Cardiac muscle cell (in vitro differentiated cells and primary cell): Measurements from ENCODE around the gene TMEM131. TPM values are rescaled to one million over a fixed set of nuclear protein-coding genes. Genes with fewer than 3 reads are reported as not detected.

Experiments
- DNase-seq, 2 donors: peaks; one replicate each; pipeline versions ENCODE4 v3.0.0 to v3.0.0-alpha.2; 2010 to 2017; ENCODE audit warnings: low read depth in 1 of 2, low spot score in 1 of 2
- H3K27ac ChIP-seq: fragments of 200-600 bp; sonication (generic); 2 replicates; pipeline ENCODE4 v1.5.1; 2016
- H3K27me3 ChIP-seq: fragments of 200-600 bp; sonication (generic); 2 replicates; pipeline ENCODE4 v1.6.0; 2016; ENCODE audit warnings: control low read depth
- H3K36me3 ChIP-seq: fragments of 200-600 bp; sonication (generic); 2 replicates; pipeline ENCODE4 v1.5.1; 2016; ENCODE audit warnings: control low read depth
- H3K4me1 ChIP-seq: fragments of 200-600 bp; sonication (generic); 2 replicates; pipeline ENCODE4 v1.8.1; 2017; ENCODE audit warnings: low read depth, mild to moderate bottlenecking, mixed run types
- H3K4me3 ChIP-seq: fragments of 200-600 bp; sonication (generic); 2 replicates; pipeline ENCODE4 v1.5.1; 2016; ENCODE audit warnings: mild to moderate bottlenecking
- H3K9me3 ChIP-seq: fragments of 200-600 bp; sonication (generic); 2 replicates; pipeline ENCODE4 v1.5.1; 2017; ENCODE audit warnings: low read depth, mild to moderate bottlenecking, control low read depth
- CTCF ChIP-seq: IDR thresholded peaks from 2 replicates; pipeline ENCODE4 v1.5.1; 2012; ENCODE audit warnings: low read depth, mild to moderate bottlenecking, low read length
- polyA plus RNA-seq: library from polyadenylated mRNA; unstranded; fragments of >200 nt; fragmentation: Nextera tagmentation; extraction: Ambion mirVana; gene quantifications from 2 replicates; pipeline ENCODE4 v1.2.1, GENCODE V29; 2016
- total RNA-seq: library from RNA; depleted of rRNA; stranded (reverse); fragments of >200 nt; gene quantifications from 2 replicates; pipeline ENCODE4 v1.2.3, GENCODE V29; 2016

The TMEM131 gene
- total and polyA plus RNA-seq, 2 experiments from 2014 or later = 16.3 to 19.1 TPM

- DNase-seq = peak in 1 of 2 donors; percentile 85
- no peak overlapping the region for H3K4me3 ChIP-seq
- peaks cover 7% of the 10 kb centered on the region for H3K4me1 ChIP-seq
- H3K36me3 ChIP-seq = no peaks in the 10 kb centered on the region
- no peaks in the 10 kb centered on the region for H3K27me3 ChIP-seq
- no peaks in the 10 kb centered on the region for H3K9me3 ChIP-seq
- TF ChIP-seq CTCF = no peak
- H3K27ac ChIP-seq = no peak overlapping the region
Measured at GRCh38 chr2:97950329-97951154, 45.2 kb downstream of the TMEM131 start.

DNA sequence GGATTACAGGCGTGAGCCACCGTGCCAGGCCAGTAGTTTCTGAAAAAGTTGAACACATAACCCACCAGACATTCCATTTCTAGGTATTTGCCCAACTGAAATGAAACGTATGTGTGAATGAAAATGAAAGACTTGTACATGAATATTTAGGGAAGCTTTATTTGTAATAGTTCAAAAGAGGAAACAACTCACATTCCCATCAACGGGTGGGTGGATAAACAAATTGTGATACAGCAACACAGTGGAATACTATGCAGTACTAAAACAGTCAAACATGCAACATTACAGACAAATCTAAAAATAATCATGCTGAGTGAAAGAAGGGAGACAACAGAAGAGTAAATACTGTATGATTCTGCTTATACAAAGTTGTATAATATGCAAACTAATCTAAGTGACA is 46.8 kb downstream of the TMEM131 start:
- no peak overlapping the region for H3K27ac ChIP-seq
- no peaks in the 10 kb centered on the region for H3K36me3 ChIP-seq
- H3K9me3 ChIP-seq = no peaks in the 10 kb centered on the region
- no peaks in the 10 kb centered on the region for H3K27me3 ChIP-seq
- no peak overlapping the region for H3K4me3 ChIP-seq
- TF ChIP-seq CTCF = no peak
- H3K4me1 ChIP-seq = peaks cover 12% of the 10 kb centered on the region
- no peak for DNase-seq

DNA sequence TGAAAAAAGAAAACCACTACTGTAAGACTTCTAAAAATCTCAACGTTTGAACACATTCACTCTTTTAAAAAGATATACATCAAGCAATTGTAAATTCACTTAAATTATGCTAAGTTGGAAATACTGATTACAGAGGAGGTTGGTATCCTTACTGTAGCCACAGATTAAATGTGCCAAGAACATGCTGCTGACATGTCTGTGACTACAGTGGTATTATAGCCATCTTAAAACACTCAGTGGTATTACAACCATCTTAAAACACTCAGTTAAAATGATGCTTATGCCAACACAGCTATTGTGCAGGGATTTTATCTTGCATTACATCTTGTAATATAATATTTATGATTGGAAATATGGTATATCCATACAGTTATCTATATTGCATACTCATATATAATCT is 50.0 kb downstream of the TMEM131 start:
- DNase-seq = no peak
- Histone ChIP-seq H3K27ac (no peak overlapping the region), H3K36me3 (no peaks in the 10 kb centered on the region), H3K9me3 (no peaks in the 10 kb centered on the region), H3K4me1 (peaks cover 12% of the 10 kb centered on the region), H3K4me3 (no peak overlapping the region), H3K27me3 (no peaks in the 10 kb centered on the region)
- TF ChIP-seq CTCF = no peak

DNA sequence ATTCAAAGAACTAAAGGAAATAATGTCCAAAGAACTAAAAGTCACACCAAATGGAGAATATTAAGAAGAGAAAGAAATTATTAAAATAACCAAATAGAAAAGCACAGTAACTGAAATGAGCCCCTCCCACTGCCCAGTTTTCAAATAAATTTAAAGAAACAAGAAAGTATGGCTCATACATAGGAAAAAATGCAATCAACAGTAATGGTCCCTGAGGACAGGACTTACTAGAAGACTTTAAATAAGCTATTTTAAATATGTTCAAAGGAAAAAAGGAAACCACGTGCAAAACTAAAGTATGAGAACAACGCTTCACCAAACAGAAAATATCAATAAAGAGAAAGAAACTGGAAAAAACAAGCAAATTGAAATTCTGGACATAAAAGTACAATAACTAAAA is 58.9 kb downstream of the TMEM131 start:
- TF ChIP-seq CTCF = no peak

DNA sequence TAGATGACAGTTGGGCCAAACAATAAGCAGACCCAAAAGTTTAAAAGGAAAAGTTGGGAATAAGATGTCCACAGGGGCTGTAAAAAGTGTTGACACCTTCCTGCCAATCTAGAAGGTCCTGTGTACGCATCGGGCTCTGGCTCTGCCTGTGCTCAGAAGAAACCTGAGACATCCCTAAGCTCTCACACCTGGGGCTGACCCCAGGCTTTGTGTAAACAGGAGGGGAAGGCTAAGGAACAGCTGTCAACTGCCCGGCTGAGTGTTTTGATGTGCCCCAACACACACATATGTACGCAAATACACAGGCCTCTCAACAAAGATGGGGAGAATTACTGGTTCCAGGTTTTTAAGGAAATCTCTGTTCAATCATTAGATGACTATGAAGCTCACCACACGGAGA is 59.5 kb downstream of the TMEM131 start:
- H3K4me3 ChIP-seq = no peak overlapping the region
- peak overlapping the region; percentile 86 for H3K27ac ChIP-seq
- peaks cover 49% of the 10 kb centered on the region for H3K4me1 ChIP-seq
- no peak for TF ChIP-seq CTCF
- H3K9me3 ChIP-seq = no peaks in the 10 kb centered on the region
- DNase-seq = peak in 1 of 2 donors; percentile 46
- H3K27me3 ChIP-seq = no peaks in the 10 kb centered on the region
- no peaks in the 10 kb centered on the region for H3K36me3 ChIP-seq

More for the DNA sequence above, 58.9 kb downstream of the TMEM131 start:
- Histone ChIP-seq H3K4me1 (peaks cover 42% of the 10 kb centered on the region), H3K36me3 (no peaks in the 10 kb centered on the region), H3K27ac (peak overlapping the region; percentile 86), H3K9me3 (no peaks in the 10 kb centered on the region), H3K4me3 (no peak overlapping the region), H3K27me3 (no peaks in the 10 kb centered on the region)
- DNase-seq = no peak
